Measurements from ENCODE around the gene ZNF552.
"Not testable (repeated sequence)": the region's sequence is repeated elsewhere in the genome, so short reads cannot be mapped to it uniquely, and the experiment has no call there.

ZNF552 gene

DNA sequence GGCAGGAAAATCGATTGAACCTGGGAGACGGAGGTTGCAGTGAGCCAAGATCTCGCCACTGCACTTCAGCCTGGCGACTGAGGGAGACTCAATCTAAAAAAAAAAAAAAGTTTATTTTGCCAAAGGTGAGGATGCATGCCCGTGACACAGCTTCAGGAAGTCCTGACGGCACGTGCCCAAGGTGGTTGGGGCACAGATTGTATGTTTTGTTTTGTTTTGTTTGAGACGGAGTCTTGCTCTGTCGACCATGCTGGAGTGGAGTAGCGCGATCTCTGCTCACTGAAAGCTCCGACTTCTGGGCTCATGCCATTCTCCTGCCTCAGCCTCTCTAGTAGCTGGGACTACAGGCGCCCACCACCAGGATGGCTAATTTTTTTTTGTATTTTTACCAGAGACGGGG lies 3.3 kb upstream of the ZNF552 start:
- no peak for DNase-seq

DNA sequence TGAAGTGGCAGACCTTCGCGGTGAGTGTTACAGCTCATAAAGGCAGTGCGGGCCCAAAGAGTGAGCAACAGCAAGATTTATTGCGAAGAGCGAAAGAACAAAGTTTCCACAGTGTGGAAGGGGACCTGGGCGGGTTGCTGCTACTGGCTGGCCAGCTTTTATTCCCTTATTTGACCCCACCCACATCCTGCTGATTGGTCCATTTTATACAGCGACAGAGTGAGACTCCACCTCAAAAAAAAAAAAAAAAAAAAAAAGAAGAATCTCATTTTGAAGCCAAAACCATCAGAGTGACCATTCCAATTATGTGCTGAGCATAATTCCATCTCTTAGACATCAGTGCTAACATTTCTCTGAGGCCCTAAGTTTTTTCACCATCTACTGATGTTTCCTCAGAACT lies 1.9 kb upstream of the ZNF552 start:
- no peak for DNase-seq

DNA sequence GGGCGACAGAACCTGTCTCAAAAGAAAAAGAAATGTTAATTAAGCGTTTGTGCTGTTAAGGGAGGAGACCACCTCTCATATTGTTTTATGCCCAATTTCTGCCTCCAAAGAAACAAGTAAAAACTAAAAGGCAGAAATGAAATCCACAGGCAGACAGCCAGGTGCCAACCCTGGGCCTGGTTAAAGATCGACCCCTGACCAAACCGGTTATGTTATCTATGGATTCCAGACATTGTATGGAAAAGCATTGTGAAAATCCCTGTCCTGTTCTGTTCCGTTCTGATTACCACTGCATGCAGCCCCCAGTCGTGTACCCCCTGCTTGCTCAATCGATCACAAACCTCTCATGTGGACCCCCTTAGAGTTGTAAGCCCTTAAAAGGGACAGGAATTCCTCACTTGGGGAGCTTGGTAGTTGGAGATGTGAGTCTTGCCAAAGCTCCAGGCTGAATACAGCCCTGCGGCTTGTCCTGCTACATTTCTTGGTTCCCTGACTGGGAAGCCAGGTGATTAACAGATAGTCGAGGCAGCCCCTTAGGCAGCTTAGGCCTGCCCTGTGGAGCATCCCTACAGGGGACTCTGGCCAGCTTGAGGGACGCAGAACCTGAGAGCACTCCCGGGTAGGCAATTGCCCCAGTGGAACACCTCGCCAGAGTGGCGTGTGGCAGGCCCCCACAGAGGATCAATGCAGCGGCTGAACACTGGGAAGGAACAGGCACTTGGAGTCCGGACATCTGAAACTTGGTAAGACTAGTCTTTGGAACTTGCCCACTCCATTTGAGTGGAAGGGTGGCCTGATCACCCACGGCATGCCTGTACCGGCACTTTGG lies 748 bp upstream of the ZNF552 start:
- DNase-seq, result no peak

DNA sequence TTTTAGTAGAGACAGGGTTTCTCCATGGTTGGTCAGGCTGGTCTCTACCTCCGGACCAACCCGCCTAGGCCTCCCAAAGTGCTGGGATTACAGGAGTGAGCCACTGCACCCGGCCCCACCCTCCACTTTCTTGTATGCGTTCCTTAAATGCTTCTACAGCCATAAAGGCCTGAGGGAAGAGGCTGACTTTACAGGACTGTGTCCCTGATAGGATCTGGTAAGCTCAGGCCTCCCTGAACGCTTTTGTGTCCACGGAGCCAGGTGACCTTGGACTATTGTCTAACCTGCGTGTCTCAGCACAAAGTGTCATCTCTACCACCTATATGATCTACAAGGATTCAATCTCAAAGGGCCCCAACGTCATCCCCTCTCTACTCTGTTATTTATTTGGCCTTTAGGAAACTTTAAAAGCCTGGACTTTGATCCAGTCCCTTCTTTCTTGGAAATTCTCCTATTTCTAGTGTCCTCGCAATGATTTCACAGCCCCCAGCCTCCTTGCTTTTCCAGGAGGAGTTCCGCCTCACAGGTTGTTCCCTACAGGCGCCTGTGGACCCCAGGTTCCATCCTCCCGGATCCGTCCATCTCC lies 701 bp downstream of the ZNF552 start:
- DNase-seq, result no peak

DNA sequence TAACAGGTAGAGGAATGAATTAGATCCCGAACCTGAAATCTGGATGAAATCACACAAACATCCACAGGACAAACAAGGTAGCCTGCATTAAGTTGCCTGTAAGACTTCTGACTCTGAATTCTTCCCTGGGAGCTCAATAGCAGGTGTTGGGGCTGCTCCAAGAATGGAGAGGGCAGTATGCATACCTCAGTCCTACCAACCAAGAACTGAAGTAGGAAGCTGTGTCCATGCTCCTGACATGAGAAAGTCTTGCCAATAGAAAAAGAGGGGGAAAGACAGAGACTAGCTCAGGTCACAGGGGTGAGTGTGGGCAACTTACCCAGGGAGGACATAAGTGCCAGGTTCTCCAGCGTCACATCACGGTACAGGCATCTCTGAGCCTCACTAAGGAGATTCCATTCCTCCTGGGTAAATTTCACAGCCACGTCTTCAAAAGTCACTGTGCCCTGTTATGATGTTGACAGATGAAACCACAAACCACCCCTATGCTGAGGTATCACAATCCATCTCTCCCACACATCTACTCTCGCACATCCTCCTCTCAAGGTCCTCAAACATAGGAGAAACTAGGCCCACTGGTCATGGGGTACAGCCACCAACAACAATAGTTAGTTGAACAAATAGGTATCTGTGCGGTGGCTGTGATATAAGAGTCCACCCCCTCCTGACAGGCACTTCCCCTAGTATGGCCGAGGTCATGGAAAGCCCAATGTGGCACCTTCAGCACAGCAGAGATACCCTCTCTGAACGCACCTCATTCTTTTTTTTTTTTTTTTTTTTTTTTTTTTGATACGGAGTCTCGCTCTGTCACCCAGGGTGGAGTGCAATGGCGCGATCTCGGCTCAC lies 1.5 kb downstream of the ZNF552 start:
- not testable (repeated sequence) for DNase-seq

DNA sequence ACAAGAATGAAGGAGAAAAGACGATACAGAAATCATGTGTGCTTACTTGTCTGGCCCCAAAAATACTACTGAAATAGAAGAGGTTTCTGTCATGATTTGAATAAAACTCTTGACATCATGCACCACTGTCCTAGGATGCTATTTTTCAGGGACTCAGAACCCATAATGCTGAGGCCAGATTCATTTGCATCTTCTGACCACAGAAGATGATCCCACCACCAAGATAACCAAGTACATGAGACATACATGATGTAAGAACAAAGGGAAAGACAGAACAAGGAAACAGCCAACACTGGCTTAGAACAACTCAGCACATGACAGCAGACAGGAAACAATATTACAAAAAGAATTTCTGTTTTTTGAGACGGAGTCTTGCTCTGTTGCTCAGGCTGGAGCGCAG lies 2.5 kb downstream of the ZNF552 start:
- no peak for DNase-seq

DNA sequence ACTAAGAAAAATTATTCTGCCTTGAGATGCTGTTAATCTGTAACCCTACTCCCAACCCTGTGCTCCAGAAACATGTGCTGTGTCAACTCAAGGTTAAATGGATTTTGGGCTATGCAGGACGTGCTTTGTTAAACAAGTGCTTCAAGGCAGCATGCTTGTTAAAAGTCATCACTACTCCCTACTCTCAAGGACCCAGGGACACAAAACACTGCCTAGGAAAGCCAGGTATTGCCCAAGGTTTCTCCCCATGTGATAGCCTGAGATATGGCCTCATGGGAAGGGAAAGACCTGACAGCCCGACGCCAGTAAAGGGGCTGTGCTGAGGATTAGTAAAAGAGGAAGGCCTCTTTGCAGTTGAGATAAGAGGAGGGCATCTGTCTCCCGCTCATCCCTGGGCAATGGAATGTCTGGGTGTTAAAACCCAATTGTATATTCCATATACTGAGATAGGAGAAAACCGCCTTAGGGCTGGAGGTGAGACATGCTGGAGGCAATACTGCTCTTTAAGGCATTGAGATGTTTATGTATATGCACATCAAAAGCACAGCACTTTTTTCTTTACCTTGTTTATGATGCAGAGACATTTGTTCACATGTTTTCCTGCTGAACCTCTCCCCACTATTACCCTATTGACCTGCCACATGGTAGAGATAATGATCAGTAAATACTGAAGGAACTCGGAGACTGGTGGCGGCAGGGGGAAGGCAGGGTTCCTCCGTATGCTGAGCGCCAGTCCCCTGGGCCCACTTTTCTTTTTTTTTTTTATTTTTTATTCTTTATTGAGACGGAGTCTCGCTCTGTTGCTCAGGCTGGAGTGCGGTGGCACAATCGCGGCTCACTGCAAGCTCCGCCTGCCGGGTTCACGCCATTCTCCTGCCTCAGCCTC lies 4.1 kb downstream of the ZNF552 start:
- DNase-seq, result not testable (repeated sequence)

DNA sequence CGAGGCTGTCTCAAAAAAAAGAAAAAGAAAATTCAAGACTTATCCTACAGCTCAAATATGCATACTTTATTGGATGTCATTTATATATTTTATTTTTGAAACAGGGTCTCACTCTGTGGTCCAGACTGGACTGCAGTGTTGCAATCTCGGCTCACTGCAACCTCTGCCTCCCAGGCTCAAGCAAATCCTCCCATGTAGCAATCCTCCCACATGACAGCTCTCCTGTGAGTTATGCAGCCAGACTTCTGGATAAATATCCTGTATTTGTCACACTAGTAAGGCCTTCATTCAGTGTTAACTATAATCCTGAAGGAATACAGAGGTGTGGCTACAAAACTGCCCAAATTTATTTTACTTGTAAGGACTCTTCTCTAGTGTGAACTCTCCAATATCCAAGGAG lies 7.2 kb downstream of the ZNF552 start:
- DNase-seq, result no peak

DNA sequence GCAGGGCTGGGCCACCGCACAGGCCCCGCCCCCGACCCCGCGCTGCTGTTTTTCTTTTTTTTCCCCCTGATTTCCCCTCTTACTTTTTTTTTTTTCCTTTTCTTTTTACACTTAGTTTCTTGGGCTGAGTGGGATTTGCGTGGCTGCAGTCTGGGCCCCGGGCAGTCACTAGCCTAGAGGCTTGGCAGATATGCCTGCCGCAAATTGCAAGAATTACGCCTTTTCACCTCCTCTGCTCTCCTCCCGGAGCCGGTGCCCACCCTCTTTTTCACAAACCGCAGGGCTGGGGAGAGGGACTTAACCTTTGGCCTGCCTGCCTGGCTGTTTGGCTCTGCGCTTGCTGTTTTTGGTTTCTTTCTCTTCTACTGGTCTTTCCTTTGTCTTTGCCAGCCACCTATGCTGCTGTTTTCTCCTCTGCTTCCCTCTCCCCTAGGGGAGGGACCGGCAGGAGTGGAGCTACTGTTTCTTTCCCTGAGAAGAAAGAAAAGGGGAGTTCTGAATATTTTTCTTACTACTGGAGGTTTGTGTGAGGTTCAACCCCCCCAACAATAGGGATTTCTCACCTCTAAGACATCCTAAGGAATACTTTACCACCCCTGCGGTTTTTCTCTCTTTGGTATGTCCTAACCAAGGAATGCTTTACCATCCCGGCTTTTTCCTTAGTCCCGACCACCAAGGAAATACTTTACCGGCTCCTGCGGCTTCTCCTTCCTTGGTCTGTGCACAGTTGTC lies 11.0 kb downstream of the ZNF552 start:
- no peak for DNase-seq

DNA sequence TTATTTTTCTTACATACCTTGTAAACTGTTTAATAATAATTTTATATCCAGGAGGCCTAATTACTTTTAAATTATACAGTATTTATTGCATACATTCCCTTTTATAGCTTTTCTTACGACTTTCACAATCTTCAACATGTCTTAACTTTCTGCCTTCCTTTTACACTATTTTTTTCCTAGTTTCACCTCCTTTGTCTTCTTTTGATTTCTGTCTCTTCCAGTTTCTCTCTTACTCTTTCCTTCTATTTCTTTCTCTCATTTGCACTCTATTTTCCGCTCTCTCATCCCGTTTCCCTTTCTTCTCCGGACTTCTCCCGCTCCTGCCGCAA lies 11.5 kb downstream of the ZNF552 start:
- no peak for DNase-seq

DNA sequence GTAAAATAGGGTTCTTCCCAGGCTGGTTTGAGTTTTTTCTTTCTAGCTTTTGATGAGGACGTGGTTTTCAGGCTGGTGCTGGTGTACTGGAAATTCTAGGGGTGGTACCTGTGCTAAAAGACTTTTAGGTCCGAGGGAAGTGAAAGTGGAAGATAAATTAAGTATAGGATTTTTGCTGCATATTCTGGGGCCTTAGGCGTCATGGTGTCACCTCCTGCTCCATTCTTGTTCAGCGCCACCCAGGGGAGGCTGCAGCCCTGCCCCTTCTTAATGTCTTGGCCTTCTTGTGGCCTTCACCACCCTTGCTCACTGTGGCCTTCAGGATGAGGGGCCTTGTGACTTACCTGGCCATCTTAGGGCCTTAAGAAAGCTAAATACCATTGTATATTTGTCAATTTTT lies 12.4 kb downstream of the ZNF552 start:
- no peak for DNase-seq

DNA sequence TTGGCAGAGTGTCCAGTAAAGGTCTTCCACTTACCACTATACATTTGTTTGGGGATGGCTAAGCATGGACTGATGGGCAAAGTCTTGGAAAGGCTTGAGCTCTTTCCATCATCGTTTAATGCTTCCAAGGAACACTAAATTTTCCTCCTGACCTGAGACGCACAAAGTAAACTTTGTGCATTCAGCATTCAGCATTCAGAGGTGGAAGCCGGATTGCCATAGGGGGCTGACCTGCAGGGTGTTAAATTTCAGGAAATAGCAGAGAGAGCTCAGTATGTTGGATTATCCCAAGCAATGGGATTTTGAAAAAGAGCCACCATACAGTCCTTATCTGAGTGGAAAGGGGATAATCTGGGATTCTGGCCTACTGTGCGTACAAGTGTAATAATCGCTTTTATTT lies 14.0 kb downstream of the ZNF552 start:
- DNase-seq, result no peak

DNA sequence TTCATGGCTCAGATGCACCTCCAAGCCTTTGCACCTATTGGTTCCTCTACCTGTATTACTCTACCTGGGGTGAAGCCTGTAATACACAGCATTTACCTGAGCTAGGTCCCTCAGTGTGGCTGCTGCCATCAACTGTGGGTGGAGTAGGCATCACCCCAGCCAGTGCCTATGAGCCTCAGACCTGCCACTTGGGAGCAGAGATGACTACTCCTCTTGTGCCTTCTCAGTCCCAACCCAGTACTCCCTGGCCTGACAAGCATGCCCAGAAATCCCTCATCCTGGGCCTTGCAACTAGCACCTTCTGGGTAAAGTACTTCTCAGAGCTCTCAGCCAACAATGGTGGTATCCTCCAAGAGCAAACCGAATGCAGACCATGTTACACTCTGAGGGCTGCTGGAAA lies 18.1 kb downstream of the ZNF552 start:
- not testable (repeated sequence) for DNase-seq

DNA sequence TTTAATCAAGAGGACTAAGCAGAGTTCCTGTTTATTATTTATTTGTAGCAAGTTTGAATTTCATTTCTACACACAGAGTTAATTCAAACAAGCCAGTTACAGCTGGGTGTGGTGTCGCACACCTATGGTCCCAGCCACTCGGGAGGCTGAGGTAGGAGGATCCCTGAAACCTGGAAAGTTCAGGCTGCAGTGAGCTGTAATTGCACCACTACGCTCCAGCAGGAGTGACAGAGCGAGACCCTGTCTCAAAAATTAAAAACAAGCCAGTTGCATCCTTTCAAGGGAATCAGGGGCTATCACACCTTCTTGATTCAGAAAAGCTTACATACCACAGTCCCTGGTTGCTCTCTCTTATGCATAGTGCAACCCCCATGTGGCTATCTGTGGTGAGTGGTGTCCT lies 25.4 kb downstream of the ZNF552 start:
- DNase-seq, result no peak

DNA sequence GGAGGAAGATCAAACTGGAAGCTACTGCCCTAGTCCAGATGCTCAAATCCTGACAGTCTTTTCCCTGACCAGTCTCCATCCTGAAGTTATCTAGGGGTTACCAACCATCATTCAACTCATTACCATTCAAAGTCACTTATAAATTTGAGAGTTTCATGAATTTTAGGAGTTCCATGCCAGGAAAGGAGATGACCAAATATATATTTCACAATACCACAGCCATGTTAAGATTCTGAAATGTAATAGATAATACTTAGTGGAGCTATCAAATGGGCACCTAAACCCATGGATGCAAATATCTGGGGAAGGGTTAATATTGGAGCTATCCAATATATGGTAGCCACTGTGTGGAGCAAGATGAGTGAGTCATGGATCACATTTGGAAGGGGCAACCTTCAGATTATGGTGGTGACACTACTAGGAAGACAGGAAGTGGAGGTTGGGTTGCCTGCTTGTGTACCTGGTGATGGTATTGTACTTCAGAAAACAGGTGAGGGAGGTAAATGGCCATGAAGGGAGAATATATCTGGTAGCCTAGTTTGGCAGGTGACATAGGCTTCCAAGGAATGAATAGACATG lies 26.5 kb downstream of the ZNF552 start:
- no peak for DNase-seq

DNA sequence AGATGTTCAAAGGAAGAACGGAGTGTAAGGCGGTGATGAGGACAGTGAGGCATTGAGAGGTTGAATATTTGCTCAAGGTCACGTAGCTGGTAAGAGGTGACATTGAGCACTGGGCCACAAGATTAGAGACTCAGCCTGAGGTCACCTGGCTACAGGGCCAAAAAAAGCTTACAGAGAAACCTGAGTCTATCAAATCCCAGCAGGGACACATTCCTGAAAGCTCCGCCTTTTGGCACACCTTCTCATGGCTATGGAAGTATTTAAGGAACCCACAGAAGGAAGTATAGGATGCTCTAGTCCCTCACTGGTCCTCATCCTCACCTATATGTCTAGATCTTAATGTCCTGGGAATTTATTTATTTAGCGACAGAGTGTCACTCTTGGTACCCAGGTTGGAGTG lies 27.8 kb downstream of the ZNF552 start:
- DNase-seq, result no peak

DNA sequence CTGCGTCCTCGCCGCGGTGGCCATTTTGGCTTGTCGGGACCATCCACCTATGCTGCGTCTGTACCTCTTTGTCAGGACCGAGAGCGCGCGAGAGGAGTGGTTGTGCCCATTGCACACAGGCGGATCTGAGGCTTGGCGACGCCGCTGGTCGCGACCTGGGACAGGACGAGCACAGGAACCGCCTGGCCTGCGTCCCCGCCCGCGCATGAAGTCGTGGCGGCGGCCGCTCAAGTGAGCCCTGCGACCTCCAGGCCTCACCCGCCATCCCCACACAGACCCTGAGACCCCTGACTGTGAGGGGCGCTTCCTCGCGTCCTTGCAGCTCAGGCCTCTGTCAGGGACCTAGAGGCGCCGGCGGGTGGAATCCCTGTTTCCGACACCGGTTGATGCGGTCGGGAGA lies 28.4 kb downstream of the ZNF552 start:
- DNase-seq, result no peak

DNA sequence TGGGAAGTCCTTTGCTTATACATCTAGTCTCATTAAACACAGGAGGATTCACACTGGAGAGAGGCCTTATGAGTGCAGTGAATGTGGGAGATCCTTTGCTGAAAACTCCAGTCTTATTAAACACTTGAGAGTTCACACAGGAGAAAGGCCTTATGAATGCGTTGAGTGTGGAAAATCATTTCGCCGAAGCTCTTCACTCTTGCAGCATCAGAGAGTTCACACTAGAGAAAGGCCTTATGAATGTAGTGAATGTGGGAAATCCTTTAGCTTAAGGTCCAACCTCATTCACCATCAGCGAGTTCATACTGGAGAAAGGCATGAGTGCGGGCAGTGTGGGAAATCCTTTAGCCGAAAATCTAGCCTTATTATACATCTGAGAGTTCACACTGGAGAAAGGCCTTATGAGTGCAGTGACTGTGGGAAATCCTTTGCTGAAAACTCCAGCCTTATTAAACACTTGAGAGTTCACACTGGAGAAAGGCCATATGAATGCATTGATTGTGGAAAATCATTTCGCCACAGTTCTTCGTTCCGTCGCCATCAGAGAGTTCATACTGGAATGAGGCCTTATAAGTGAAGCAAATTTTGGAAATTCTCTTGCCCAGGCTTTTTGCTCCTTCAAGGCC lies 35.4 kb downstream of the ZNF552 start:
- DNase-seq, result no peak

DNA sequence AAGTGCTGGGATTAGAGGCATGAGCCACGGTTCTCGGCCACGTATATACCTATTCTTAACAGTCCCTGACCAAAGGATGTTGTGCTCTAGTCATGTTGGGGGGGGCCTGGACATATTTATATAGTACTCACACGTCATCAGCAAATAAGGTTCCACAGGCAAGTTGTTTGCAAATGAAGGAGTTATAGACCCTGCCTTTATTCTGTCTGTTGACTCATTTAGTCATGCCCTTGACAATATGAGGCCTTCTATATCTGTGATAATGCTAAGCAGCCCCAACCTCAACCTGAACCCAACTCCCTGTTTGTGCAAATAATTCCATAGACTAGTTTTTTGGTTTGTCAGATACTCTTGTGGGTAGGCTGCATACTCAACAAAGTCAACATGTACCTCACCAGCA lies 36.4 kb downstream of the ZNF552 start:
- no peak for DNase-seq

DNA sequence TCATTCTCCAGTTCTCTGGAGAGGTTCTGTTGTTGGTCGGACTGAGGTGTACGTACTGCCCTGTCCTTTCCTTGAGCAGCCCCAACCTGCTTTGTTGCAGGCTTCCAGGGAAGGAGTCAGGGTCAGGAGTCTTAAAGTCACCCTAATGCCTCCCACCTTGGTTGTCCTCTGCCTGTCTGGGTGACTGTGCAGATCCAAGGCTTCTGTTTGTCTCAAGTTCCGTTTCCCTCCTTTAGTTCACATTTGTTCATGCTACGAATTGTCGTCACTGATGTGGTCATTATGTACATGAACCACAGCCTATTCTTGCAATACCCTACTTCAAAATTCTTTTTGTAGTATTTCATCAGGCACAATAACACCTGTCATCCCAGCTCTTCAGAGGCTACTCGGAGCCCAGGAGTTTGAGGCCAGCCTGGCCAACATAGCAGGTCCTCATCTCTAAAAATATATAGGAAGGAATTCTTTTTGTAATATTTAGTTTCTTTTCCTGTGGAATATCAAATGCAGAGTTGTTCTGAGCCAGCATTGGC lies 37.9 kb downstream of the ZNF552 start:
- no peak for DNase-seq

DNA sequence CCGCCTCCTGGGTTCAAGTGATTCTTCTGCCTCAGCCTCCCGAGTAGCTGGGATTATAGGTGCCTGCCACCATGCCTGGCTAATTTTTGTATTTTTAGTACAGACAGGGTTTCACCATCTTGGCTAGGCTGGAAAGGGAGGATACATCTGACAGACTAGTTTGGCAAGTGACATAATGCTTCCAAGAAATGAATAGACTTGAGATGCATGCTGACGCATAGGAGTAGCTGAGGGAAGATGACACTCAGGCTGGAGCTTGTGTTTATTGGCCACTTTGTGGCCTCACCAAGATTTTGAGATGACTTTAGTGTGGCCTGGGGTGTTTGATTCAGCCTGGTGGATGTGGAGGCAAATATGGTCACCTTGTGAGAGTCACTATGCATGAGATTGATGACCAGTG lies 41.2 kb downstream of the ZNF552 start:
- DNase-seq, result no peak

All from T1000 (cell line).